CD4-positive, alpha-beta T cell treated with Interleukin-4 for 4 hours (primary cell): ENCODE results near the gene SRGAP1.
"Not testable (repeated sequence)": the region's sequence is repeated elsewhere in the genome, so short reads cannot be mapped to it uniquely, and the experiment has no call there.

Experiments
- DNase-seq: peaks from one replicate; pipeline ENCODE4 v3.0.0-alpha.2; 2020

SRGAP1 gene

GRCh38 chr12:64131456-64131855 lies 287.0 kb downstream of the SRGAP1 start:
- not testable (repeated sequence) for DNase-seq

- not testable (repeated sequence) for DNase-seq
Measured at GRCh38 chr12:64132672-64133071, 288.2 kb downstream of the SRGAP1 start.

GRCh38 chr12:64137117-64137516 lies 292.6 kb downstream of the SRGAP1 start:
- DNase-seq: no peak

GRCh38 chr12:64139021-64139420 lies 294.5 kb downstream of the SRGAP1 start:
- DNase-seq: no peak

- DNase-seq: no peak
Measured at GRCh38 chr12:64142382-64142781, 297.9 kb downstream of the SRGAP1 start.

GRCh38 chr12:64142784-64143183 lies 298.3 kb downstream of the SRGAP1 start:
- no peak for DNase-seq

- no peak for DNase-seq
Measured at GRCh38 chr12:64145226-64145625, 300.7 kb downstream of the SRGAP1 start.

GRCh38 chr12:64147011-64147631 lies 302.6 kb downstream of the SRGAP1 start:
- DNase-seq: no peak

GRCh38 chr12:64147875-64148274 lies 303.4 kb downstream of the SRGAP1 start:
- DNase-seq: no peak

- no peak for DNase-seq
Measured at GRCh38 chr12:64154677-64155076, 310.2 kb downstream of the SRGAP1 start.

GRCh38 chr12:64157110-64157509 lies 312.6 kb downstream of the SRGAP1 start:
- DNase-seq: no peak

- DNase-seq: no peak
Measured at GRCh38 chr12:64160021-64160710, 315.7 kb downstream of the SRGAP1 start.

GRCh38 chr12:64160711-64161060 lies 316.2 kb downstream of the SRGAP1 start:
- DNase-seq: no peak

- DNase-seq: not testable (repeated sequence)
Measured at GRCh38 chr12:64166606-64167005, 322.1 kb downstream of the SRGAP1 start.

- not testable (repeated sequence) for DNase-seq
Measured at GRCh38 chr12:64167041-64167440, 322.5 kb downstream of the SRGAP1 start.

GRCh38 chr12:64170024-64170423 lies 325.5 kb downstream of the SRGAP1 start:
- no peak for DNase-seq

GRCh38 chr12:64170730-64171129 lies 326.2 kb downstream of the SRGAP1 start:
- DNase-seq: no peak

- DNase-seq: no peak
Measured at GRCh38 chr12:64171715-64172114, 327.2 kb downstream of the SRGAP1 start.

GRCh38 chr12:64172143-64172970 lies 327.9 kb downstream of the SRGAP1 start:
- no peak for DNase-seq

- DNase-seq: no peak
Measured at GRCh38 chr12:64173456-64173855, 329.0 kb downstream of the SRGAP1 start.

GRCh38 chr12:64175254-64175945 lies 330.9 kb downstream of the SRGAP1 start:
- no peak for DNase-seq

- no peak for DNase-seq
Measured at GRCh38 chr12:64177001-64177400, 332.5 kb downstream of the SRGAP1 start.

GRCh38 chr12:64178122-64178521 lies 333.6 kb downstream of the SRGAP1 start:
- no peak for DNase-seq
